B cell (primary cell): ENCODE data around the gene RD3L. TPM values are rescaled to one million over a fixed set of nuclear protein-coding genes. Genes with fewer than 3 reads are reported as not detected.

ENCODE experiments used
- ATAC-seq: fragments of 200-7000 bp; cut with Tn5 transposase; one replicate; pipeline ENCODE4 v1.10.0; 2021; ENCODE audit warnings: low read depth, mild to moderate bottlenecking, moderate number of reproducible peaks, moderate library complexity
- CTCF ChIA-PET: fragments of 350-600 bp; sonication (Branson Sonifier 250); formaldehyde crosslinking; loops from one replicate; lab custom pipeline; 2021; ENCODE audit warnings: antibody characterized with exemption, inconsistent platforms; lab: Charles Lee
- POLR2A ChIA-PET: fragments of 350-600 bp; sonication (Branson Sonifier 250); formaldehyde crosslinking; loops from one replicate; lab custom pipeline; 2021; ENCODE audit warnings: antibody characterized with exemption; lab: Charles Lee
- DNase-seq: peaks from one replicate; pipeline ENCODE4 v3.0.0; 2013
- H2AFZ ChIP-seq: 2 replicates; pipeline ENCODE4 v1.6.1; 2012; ENCODE audit warnings: mild to moderate bottlenecking, low read depth, low read length; ENCODE audit not compliant: insufficient read depth, poor library complexity, severe bottlenecking
- H3K27ac ChIP-seq, 2 donors: 1 replicate in 1 of 2; 2 replicates in 1 of 2; pipeline ENCODE4 v1.5.1; 2012 to 2013; ENCODE audit warnings: low read length in 2 of 2, mild to moderate bottlenecking in 2 of 2, moderate library complexity in 1 of 2
- H3K27me3 ChIP-seq, 4 experiments: fragments of 200-600 bp in 1 of 4; sonication (generic) in 1 of 4; replicated peaks in 1 of 4; 1 replicate in 2 of 4; 2 replicates in 2 of 4; pipeline versions ENCODE4 v1.6.1 to v1.7.0; 2013 to 2016; ENCODE audit warnings: low read length in 3 of 4, mild to moderate bottlenecking in 2 of 4, mixed read lengths in 1 of 4, moderate library complexity in 1 of 4; ENCODE audit not compliant: insufficient read depth in 4 of 4, control insufficient read depth in 3 of 4; ENCODE audit errors: control extremely low read depth in 1 of 4
- H3K36me3 ChIP-seq, 2 experiments: replicated peaks in 1 of 2; 1 replicate in 1 of 2; 2 replicates in 1 of 2; pipeline versions ENCODE4 v1.6.1 to v1.7.1; 2013; ENCODE audit warnings: low read length in 1 of 2; ENCODE audit not compliant: insufficient read depth in 2 of 2, control insufficient read depth in 1 of 2; ENCODE audit errors: control extremely low read depth in 1 of 2, extremely low read depth in 1 of 2
- H3K4me1 ChIP-seq, 2 donors: fragments of 200-600 bp in 1 of 2; sonication (generic) in 1 of 2; 1 replicate in 1 of 2; 2 replicates in 1 of 2; pipeline versions ENCODE4 v1.5.1 to v1.6.1; 2013 to 2017; ENCODE audit warnings: low read length in 2 of 2; ENCODE audit not compliant: control insufficient read depth in 2 of 2, insufficient read depth in 2 of 2
- H3K4me2 ChIP-seq: replicated peaks from 2 replicates; pipeline ENCODE3; 2012; ENCODE audit warnings: mild to moderate bottlenecking, low read depth, low read length; ENCODE audit not compliant: poor library complexity, severe bottlenecking
- H3K4me3 ChIP-seq, 5 experiments: fragments of 200-600 bp in 1 of 5; sonication (generic) in 1 of 5; 1 replicate in 3 of 5; 2 replicates in 2 of 5; pipeline versions ENCODE4 v1.5.1 to v1.7.0; 2011 to 2016; ENCODE audit warnings: low read length in 4 of 5, mild to moderate bottlenecking in 4 of 5, low read depth in 2 of 5, control low read depth in 1 of 5, moderate library complexity in 1 of 5; ENCODE audit not compliant: insufficient read depth in 1 of 5; ENCODE audit errors: control extremely low read depth in 1 of 5, extremely low read depth in 1 of 5
- H3K79me2 ChIP-seq: fragments of 200-600 bp; sonication (generic); one replicate; pipeline ENCODE4 v1.6.0; 2016; ENCODE audit warnings: low read length; ENCODE audit not compliant: control insufficient read depth, insufficient read depth
- H3K9ac ChIP-seq: fragments of 200-600 bp; sonication (generic); 2 replicates; pipeline ENCODE4 v1.6.1; 2017; ENCODE audit warnings: mild to moderate bottlenecking, low read length, moderate library complexity
- H3K9me3 ChIP-seq, 3 donors: one replicate each; pipeline versions ENCODE4 v1.6.1 to v1.7.1; 2013; ENCODE audit warnings: low read length in 2 of 3; ENCODE audit not compliant: control insufficient read depth in 2 of 3, insufficient read depth in 1 of 3; ENCODE audit errors: control extremely low read depth in 1 of 3
- H4K20me1 ChIP-seq: 2 replicates; pipeline ENCODE4 v1.6.0; 2012; ENCODE audit warnings: mild to moderate bottlenecking, low read length; ENCODE audit not compliant: insufficient read depth, control insufficient read depth, poor library complexity, severe bottlenecking
- H3K27ac Mint-ChIP-seq: one replicate; pipeline ENCODE4 v1.8.0; 2021; ENCODE audit warnings: mixed read lengths
- H3K27me3 Mint-ChIP-seq: one replicate; pipeline ENCODE4 v1.8.0; 2021; ENCODE audit warnings: mixed read lengths
- H3K4me1 Mint-ChIP-seq: one replicate; pipeline ENCODE4 v1.8.0; 2021; ENCODE audit warnings: mixed read lengths
- H3K4me3 Mint-ChIP-seq: one replicate; pipeline ENCODE4 v1.8.0; 2021; ENCODE audit warnings: mixed read lengths
- H3K9me3 Mint-ChIP-seq: one replicate; pipeline ENCODE4 v1.8.0; 2022; ENCODE audit warnings: mixed read lengths; ENCODE audit not compliant: insufficient read depth
- CTCF ChIP-seq: fragments of 200-600 bp; IDR thresholded peaks from one replicate; pipeline ENCODE4 v1.8.0; 2022; ENCODE audit warnings: antibody characterized with exemption, mild to moderate bottlenecking
- EZH2 ChIP-seq: IDR thresholded peaks from 2 replicates; pipeline ENCODE4 v1.6.1; 2012; ENCODE audit warnings: borderline replicate concordance, low read depth, mild to moderate bottlenecking, moderate library complexity, low read length; ENCODE audit not compliant: insufficient read depth, poor library complexity, severe bottlenecking
- WGBS: methylation state at CpG from one replicate; pipeline ENCODE4 v1.1.5; 2013; ENCODE audit warnings: missing lambda C conversion rate; ENCODE audit not compliant: insufficient coverage; 5-methylcytosine and 5-hydroxymethylcytosine counted together
- intact Hi-C: fragments of 100-400 bp; cut with micrococcal nuclease; formaldehyde crosslinking; loops from one replicate; pipeline ENCODE4 v1.10.0; 2022
- polyA plus RNA-seq: library from polyadenylated mRNA; depleted of rRNA; stranded (reverse); fragments of >200 nt; gene quantifications from 2 replicates; pipeline ENCODE4 v1.2.3, GENCODE V29; 2012
- total RNA-seq, 2 donors: library from RNA; stranded (reverse); fragments of 120-200 nt in 1 of 2; gene quantifications; 1 replicate in 1 of 2; 2 replicates in 1 of 2; pipeline versions ENCODE4 v1.2.3 to v1.2.4, GENCODE V29; 2013 to 2022

Gene RD3L
- total and polyA plus RNA-seq, 2 donors (not counting 1 experiment from before 2014, with no cell fraction given), result not detected

GRCh38 chr14:103928011-103928890 lies 14.1 kb downstream of the RD3L start, which contains the start of gene TDRD9:
TSS of gene TDRD9 (plus strand) at chr14:103928456. CDS start at chr14:103928510, 54 bp downstream.
- H3K27me3 Mint-ChIP-seq, result peaks cover 6% of the 10 kb centered on the region
- CTCF ChIA-PET, result no interaction called here

More at GRCh38 chr14:103928011-103928890, 14.1 kb downstream of the RD3L start, which contains the start of gene TDRD9:
- Histone ChIP-seq H2AFZ (no peak within 1 kb of the TSS), H3K27me3 (no peaks in the 10 kb centered on the region), H3K27ac (no peak within 1 kb of the TSS), H3K79me2 (no peaks in the 10 kb centered on the region), H3K4me1 (no peaks in the 10 kb centered on the region), H3K4me3 (no peak within 1 kb of the TSS), H3K9ac (no peak within 1 kb of the TSS), H4K20me1 (no peaks in the 10 kb centered on the region), H3K4me2 (no peak within 1 kb of the TSS), H3K9me3 (peaks cover 0 to 4% (median 0%) of the 10 kb centered on the region in 3 donors), H3K36me3 (no peaks in the 10 kb centered on the region)
- intact Hi-C loops, result no loop called here
- DNase-seq, result no peak
- Mint-ChIP-seq H3K4me1 (peaks cover 2% of the 10 kb centered on the region), H3K27ac (no peak within 1 kb of the TSS), H3K4me3 (no peak within 1 kb of the TSS), H3K9me3 (no peaks in the 10 kb centered on the region)
- no peak for TF ChIP-seq EZH2
- no peak for TF ChIP-seq CTCF
- peak; percentile 64 for ATAC-seq
- 87% methylated on average over 96 of the region's 97 CpGs for WGBS
- POLR2A ChIA-PET, result no interaction called here
